GM19455 (cell line): ENCODE measurements around the gene KDM7A.
A peak's percentile ranks its signal among the peaks of the same experiment; 100 is the strongest.

ENCODE experiments used
- ATAC-seq: cut with Tn5 transposase; IDR thresholded peaks from one replicate; pipeline ENCODE4 v1.9.1; 2021; ENCODE audit not compliant: unreplicated experiment

Gene KDM7A

GRCh38 chr7:140057143-140057535 lies 119.6 kb downstream of the KDM7A start:
- no peak for ATAC-seq

- no peak for ATAC-seq
Observed at GRCh38 chr7:140056431-140057142, 120.2 kb downstream of the KDM7A start.

GRCh38 chr7:140055833-140056232 lies 121.0 kb downstream of the KDM7A start:
- no peak for ATAC-seq

DNA sequence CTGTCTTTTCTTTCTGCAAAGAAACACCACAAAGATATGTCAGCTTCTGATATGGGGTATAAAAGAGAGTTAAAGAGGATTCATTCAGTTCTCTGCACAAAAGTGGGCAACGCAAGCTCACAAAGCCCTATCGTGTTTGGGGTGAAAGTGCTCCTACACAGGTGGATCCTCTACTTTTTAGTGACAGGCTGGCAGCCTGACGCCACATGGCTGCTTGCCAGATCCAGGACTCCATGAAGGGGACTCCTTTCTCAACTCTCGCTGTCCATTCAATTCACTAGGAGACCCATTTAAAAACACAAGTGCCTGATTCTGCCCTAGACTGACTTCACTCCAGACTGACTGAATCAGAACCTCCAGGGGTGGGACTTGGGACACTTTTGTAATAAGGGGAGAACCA lies 122.0 kb downstream of the KDM7A start:
- no peak for ATAC-seq

- ATAC-seq = peak; percentile 89
Observed at GRCh38 chr7:140053812-140054539, 122.8 kb downstream of the KDM7A start.

DNA sequence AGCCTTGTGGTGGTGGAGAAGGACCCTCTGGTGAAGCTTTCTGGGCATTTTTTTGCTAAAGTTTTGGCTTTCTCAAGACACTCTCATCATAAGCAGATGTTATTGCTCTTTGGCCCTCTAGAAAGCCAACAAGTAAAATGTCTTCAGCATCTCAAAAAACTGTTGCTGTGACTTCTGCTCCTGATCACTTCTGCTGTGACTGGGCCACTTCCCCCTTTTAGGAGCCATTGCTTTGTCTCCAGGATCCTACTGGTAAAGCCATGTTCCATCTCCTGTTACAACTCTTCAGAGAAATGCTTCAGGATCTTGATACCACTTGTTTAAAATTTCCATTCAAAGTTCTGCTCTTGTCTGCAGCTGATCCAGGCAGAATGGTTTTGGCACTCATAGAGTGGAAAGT lies 125.0 kb downstream of the KDM7A start:
- ATAC-seq = no peak

DNA sequence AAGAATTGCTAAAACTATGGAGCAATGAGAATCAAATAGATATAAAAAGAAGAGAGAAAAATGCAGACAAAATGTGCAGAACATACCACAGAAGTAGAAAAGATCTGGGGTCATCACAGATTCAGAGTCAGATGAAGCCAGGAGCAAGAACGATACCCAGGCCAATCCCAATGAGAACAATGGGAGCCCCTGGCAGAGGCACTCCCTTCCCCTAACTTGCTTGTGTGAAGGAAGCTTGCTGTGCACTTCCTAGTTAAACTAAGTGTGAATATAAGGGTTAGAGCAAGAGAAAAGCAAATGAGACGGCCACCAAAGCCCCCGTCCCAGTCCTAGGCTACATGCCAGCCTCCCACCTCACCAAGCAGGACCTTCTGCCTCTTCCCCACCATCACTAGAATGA lies 126.7 kb downstream of the KDM7A start:
- ATAC-seq = no peak

- no peak for ATAC-seq
Observed at GRCh38 chr7:140049339-140050024, 127.3 kb downstream of the KDM7A start.

- ATAC-seq = no peak
Observed at GRCh38 chr7:140048989-140049338, 127.8 kb downstream of the KDM7A start.

DNA sequence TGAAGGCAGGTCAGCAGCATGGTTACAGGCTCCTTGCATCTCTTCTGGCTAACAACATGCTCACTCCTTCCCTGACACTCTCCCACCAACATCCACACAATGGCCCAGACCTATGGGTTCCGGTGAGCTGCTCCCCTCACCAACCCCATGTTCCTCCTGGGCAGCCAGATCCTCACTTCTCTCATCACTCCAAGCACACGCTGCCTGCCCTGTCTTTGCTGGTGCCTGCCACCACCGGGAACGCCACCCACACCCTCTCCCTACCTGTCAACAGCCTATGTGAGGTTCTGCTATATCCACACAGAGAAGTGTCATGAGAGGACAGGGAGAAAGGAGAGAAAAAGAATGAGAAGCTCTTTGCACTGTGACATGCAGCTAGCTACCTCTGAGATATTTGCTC lies 128.6 kb downstream of the KDM7A start:
- ATAC-seq = no peak

- ATAC-seq = no peak
Observed at GRCh38 chr7:140047197-140047596, 129.6 kb downstream of the KDM7A start.

DNA sequence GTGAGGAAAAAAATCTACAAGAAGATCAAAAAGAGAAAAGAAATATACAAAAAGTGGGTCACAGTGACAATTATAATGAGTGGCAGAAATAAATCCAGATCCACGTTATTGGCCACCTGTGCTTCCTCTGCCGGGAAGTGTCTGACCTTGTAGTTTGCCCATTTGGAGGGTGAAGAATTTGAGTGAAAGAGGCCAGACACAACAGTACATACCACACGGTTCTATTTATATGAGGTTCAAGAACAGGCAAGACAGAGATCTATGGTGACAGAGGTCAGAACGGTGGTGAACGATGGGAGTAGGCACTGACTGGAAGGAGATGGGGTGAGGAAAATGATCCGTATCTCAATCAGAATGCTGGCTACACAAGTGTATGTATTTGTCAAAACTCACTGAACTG lies 131.1 kb downstream of the KDM7A start:
- no peak for ATAC-seq

DNA sequence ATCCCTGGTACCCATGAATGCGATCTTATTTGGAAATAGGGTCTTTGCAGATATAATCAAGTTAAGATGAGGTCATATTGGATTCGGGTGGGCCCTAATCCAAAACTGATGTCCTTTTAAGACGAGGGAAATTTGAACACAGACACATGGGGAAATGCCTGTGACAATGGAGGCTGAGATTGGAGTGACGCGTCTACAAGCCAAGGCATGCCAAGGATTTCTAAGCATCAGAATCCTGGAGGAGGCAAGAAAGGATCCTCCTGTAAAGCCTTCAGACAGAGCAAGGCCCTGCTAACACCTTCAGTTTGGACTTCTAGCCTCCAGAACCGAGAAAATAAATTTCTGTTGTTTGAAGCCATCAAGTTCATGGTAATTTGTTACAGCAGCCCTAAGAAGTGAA lies 132.5 kb downstream of the KDM7A start:
- ATAC-seq = no peak

- ATAC-seq = no peak
Observed at GRCh38 chr7:140042386-140042670, 134.5 kb downstream of the KDM7A start.

DNA sequence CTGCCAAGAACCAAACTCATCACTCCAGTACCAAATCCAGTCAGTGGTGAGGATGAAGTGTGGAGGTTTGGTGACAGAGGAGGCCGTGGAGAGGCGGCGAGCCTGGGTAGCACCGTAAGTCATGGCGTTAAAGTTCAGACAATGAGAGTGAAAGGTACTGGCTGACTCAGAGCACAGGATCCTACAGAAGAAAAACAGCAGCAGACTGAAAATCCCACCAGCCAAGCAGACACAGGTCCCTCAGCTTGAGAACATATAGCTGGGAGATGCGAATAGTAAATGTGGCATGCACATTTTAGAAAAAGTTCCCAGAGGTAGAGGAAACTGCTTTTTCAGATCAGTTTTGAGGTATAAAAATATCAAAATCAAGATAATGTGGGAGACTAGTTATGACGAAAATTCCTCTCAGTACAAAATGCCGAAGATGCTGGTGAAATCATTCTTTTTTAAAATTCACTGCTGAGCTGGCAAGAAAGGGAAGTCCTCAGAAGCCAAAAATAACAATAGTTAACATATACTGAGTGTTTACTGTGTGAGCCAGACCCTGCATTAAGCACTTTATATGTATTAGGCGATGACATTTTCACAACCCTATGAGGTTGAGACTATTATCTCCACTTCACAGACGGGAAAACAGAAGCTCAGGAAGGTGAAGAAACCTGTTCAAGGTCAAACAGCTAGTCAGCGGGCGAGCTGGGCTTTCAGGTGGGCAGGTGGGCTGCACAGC lies 135.0 kb downstream of the KDM7A start:
- ATAC-seq = no peak

DNA sequence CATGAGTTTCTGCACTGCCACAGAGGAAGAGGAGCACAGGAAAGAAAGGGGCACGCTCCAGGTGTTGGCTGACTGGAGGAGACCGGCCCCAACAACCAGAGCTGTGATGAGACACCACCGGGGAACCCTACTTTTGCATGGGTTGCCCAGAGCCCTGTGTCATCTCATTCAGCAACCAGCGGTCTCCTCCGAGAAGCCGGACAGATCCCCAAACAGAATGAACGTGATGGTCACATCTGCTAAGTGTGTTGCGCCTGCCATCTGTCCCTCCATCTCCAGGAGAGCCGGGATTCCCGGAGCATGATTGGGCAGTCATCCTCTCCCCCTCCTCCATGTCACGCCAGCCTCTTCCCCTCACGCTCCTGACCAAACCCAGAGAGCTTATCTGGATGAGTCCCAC lies 136.9 kb downstream of the KDM7A start:
- no peak for ATAC-seq

DNA sequence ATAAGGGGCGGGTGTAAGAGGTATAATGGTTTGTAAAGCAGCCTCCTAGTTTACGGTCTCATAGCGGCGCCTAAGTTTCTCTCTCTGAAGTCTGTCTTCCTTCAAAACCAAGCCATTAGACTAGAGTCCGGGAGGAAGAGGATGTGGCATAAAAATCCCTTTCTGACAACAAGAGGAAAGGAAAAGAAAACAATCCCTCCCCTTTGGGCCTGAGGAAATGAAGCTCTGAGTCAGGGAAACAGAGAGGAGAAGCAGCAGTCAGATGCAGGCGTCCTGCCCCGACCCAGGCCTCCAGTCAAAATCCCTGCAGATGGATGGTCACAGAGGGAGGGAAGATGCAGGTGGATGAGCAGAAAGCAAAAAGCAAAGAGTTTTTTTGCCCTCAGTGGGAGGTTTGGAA lies 137.7 kb downstream of the KDM7A start:
- ATAC-seq = no peak

DNA sequence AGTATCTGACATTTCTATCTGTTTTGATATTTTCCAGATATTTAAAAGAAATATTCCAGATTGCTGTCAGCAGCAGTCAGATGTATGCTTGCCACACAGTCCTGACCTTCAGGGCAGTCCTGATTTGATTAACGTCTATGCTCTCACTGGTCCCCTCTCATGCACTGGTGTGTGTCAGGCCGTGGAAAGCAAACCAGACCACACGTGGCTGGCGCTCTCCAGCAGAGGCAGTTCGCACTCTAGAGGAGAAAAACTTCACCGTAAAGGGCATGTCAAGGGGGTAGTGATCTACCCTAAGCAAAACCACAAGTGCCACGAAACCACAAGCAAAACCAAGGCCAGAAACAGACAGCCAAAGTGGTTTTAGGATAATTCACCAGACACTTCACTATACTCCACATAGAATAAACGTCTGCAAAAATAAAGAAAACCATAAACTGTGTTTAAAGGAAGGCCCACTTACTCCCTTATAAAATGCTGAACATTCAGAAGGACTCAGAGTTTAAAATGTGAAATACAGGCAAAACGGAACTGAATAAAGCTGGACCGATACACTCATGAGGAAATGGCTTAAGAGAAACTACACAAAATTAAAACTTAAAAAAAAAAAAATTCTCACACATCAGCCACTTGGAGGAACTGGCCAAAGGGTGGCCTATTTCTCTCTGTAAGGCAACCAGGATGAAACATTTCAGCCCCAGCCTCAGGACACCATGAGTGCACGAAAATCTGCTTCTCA lies 140.4 kb downstream of the KDM7A start:
- ATAC-seq = no peak

DNA sequence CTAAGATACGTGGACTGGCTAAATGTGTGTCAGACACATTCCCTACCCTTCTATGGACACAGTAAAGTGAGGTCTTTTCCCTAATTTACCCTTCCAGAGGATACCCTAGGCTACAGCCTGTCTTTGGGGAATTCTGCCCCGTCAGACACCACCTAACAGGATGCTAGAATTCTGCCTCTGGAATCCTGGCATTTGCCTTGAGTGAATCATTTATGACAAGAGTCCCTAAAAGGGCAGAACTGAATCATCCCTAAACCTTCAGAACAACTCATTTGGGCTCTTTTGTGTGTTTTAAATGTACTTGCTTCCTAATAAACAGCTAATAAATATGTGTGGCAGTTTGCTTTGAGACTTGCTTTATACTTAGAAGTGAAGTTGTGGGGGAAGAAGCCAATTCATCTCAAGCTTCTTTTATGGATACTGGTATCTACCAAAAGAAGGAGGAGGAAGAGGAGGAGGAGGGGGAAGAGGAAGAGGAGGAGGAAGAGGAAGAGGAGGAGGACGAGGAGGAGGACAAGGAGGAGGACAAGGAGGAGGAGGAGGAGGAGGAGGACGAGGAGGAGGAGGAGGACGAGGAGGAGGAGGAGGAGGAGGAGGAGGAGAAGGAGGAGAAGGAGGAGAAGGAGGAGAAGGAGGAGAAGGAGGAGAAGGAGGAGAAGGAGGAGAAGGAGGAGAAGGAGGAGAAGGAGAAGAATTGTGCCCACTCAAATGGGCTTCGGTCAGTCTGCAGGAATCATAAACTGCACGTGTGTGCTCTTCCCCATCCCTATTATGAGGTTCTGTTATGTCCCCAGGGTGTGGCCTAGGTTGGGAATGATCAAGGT lies 141.2 kb downstream of the KDM7A start:
- ATAC-seq = no peak
